Germinal center (tissue), 1 donor: Measurements from ENCODE around the gene COMMD4.
"Not testable (repeated sequence)": the region's sequence is repeated elsewhere in the genome, so short reads cannot be mapped to it uniquely, and the experiment has no call there.

Experiments
- DNase-seq: peaks from one replicate; pipeline ENCODE4 v3.0.0; 2012; ENCODE audit warnings: mixed read lengths, low spot score

COMMD4 gene

GRCh38 chr15:75371901-75372688 is 36.2 kb downstream of the COMMD4 start:
- no peak for DNase-seq

DNA sequence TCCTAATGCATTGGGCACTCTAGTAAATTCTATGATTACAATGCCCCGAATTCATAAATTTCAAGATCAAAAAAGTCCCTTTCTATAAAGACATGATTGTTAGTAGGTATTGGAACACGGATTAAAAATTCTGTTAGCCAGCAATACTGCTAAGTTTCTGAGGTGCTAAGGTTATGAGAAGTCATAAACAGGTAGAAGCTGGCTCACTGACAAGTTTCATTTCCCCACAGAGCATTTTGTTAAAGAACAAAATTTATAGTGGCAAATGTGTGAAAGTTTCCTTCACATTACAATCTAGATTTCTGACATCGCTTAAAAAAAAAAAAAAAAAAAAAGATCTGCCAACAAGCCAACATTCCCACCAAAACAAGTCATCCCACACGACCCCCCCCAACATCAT is 44.9 kb downstream of the COMMD4 start:
- DNase-seq: no peak

GRCh38 chr15:75383986-75384385 is 48.1 kb downstream of the COMMD4 start:
- DNase-seq: not testable (repeated sequence)
